IMR-90 (cell line): ENCODE data around the gene CPA5. TPM values are rescaled to one million over a fixed set of nuclear protein-coding genes. Genes with fewer than 3 reads are reported as not detected.

Experiments
- ATAC-seq: fragments of 200-7000 bp; cut with Tn5 transposase; 2 replicates; pipeline ENCODE4 v1.9.1; 2020; ENCODE audit warnings: low read depth, mild to moderate bottlenecking, moderate library complexity
- BruUV-seq: library from RNA; stranded (reverse); fragments of 400-500 nt; replicated peaks from 2 replicates; lab custom pipeline; 2021; lab: Mats Ljungman, UMichigan
- CTCF ChIA-PET: fragments of 300-600 bp; formaldehyde crosslinking; extraction: SDS; loops from one replicate; lab custom pipeline; 2021; ENCODE audit warnings: antibody characterized with exemption; lab: Yijun Ruan, JAX
- POLR2A ChIA-PET: fragments of 300-600 bp; sonication (Branson Sonifier 250); formaldehyde crosslinking; loops from one replicate; lab custom pipeline; 2022; ENCODE audit warnings: antibody characterized with exemption; ENCODE audit not compliant: unreplicated experiment; lab: Charles Lee
- DNase-seq: peaks from one replicate; pipeline ENCODE4 v3.0.0; 2013
- H2AFZ ChIP-seq: replicated peaks from 2 replicates; pipeline ENCODE3; 2013; ENCODE audit warnings: low read length, mild to moderate bottlenecking; ENCODE audit not compliant: poor library complexity
- H2AK5ac ChIP-seq: 2 replicates; pipeline ENCODE4 v1.6.1; 2013; ENCODE audit warnings: low read depth, low read length, inconsistent platforms
- H2AK9ac ChIP-seq: replicated peaks from 2 replicates; pipeline ENCODE3; 2013; ENCODE audit warnings: mild to moderate bottlenecking, low read depth, low read length, moderate library complexity; ENCODE audit not compliant: poor library complexity
- H2BK120ac ChIP-seq: 2 replicates; pipeline ENCODE4 v1.6.1; 2013; ENCODE audit warnings: low read depth, low read length, inconsistent platforms
- H2BK15ac ChIP-seq: 3 replicates; pipeline ENCODE4 v1.6.1; 2013; ENCODE audit warnings: low read depth, low read length, inconsistent platforms
- H2BK20ac ChIP-seq: 2 replicates; pipeline ENCODE4 v1.6.1; 2013; ENCODE audit warnings: low read depth, mild to moderate bottlenecking, inconsistent platforms, low read length, moderate library complexity
- H2BK5ac ChIP-seq: 2 replicates; pipeline ENCODE4 v1.6.1; 2013; ENCODE audit warnings: mild to moderate bottlenecking, low read depth, low read length, inconsistent platforms; ENCODE audit not compliant: poor library complexity, severe bottlenecking
- H3K14ac ChIP-seq: replicated peaks from 2 replicates; pipeline ENCODE4 v1.6.1; 2013; ENCODE audit warnings: low read depth, low read length, inconsistent platforms
- H3K18ac ChIP-seq: 2 replicates; pipeline ENCODE4 v1.6.1; 2013; ENCODE audit warnings: low read depth, low read length, control low read depth
- H3K23ac ChIP-seq: 2 replicates; pipeline ENCODE4 v1.6.1; 2013; ENCODE audit warnings: low read depth, low read length, inconsistent platforms
- H3K27ac ChIP-seq: 2 replicates; pipeline ENCODE4 v1.5.1; 2013; ENCODE audit warnings: mild to moderate bottlenecking, control low read depth, low read length; ENCODE audit not compliant: insufficient read depth
- H3K27me3 ChIP-seq: 2 replicates; pipeline ENCODE4 v1.6.1; 2013; ENCODE audit warnings: low read length; ENCODE audit not compliant: control insufficient read depth, insufficient read depth
- H3K36me3 ChIP-seq: 2 replicates; pipeline ENCODE4 v1.6.1; 2013; ENCODE audit warnings: low read length, mixed read lengths; ENCODE audit not compliant: control insufficient read depth, insufficient read depth
- H3K4ac ChIP-seq: 2 replicates; pipeline ENCODE4 v1.6.1; 2013; ENCODE audit warnings: low read depth, low read length, inconsistent platforms
- H3K4me1 ChIP-seq: 2 replicates; pipeline ENCODE4 v1.6.1; 2013; ENCODE audit warnings: low read length, mixed read lengths; ENCODE audit not compliant: control insufficient read depth, insufficient read depth
- H3K4me2 ChIP-seq: 2 replicates; pipeline ENCODE4 v1.6.1; 2013; ENCODE audit warnings: low read depth, mild to moderate bottlenecking, control low read depth, low read length, moderate library complexity
- H3K4me3 ChIP-seq: 2 replicates; pipeline ENCODE4 v1.5.1; 2013; ENCODE audit warnings: low read depth, mild to moderate bottlenecking, control low read depth, low read length, moderate library complexity; ENCODE audit not compliant: insufficient read depth
- H3K56ac ChIP-seq: 2 replicates; pipeline ENCODE4 v1.6.1; 2013; ENCODE audit warnings: low read length, inconsistent platforms; ENCODE audit not compliant: insufficient read depth; ENCODE audit errors: extremely low read depth
- H3K79me1 ChIP-seq, 2 experiments: 2 replicates each; pipeline ENCODE4 v1.6.1; 2013; ENCODE audit warnings: low read length in 2 of 2, inconsistent platforms in 1 of 2, low read depth in 1 of 2
- H3K9ac ChIP-seq: 2 replicates; pipeline ENCODE4 v1.6.1; 2013; ENCODE audit warnings: low read depth, low read length, control low read depth
- H3K9me1 ChIP-seq: 2 replicates; pipeline ENCODE4 v1.6.1; 2013; ENCODE audit warnings: low read length, inconsistent platforms; ENCODE audit not compliant: insufficient read depth
- H3K9me3 ChIP-seq: 2 replicates; pipeline ENCODE4 v1.6.1; 2013; ENCODE audit warnings: low read length; ENCODE audit not compliant: control insufficient read depth, insufficient read depth
- H4K20me1 ChIP-seq: 2 replicates; pipeline ENCODE4 v1.6.1; 2013; ENCODE audit warnings: low read length, inconsistent platforms; ENCODE audit not compliant: insufficient read depth
- H4K5ac ChIP-seq: 2 replicates; pipeline ENCODE4 v1.6.1; 2013; ENCODE audit warnings: mild to moderate bottlenecking, low read depth, low read length, control low read depth
- H4K8ac ChIP-seq, 2 experiments: 2 replicates each; pipeline ENCODE4 v1.6.1; 2013; ENCODE audit warnings: low read depth in 2 of 2, low read length in 2 of 2, control low read depth in 1 of 2, inconsistent platforms in 1 of 2
- H4K91ac ChIP-seq: 2 replicates; pipeline ENCODE4 v1.6.1; 2013; ENCODE audit warnings: low read depth, low read length, inconsistent platforms; ENCODE audit not compliant: insufficient read depth
- CEBPB ChIP-seq: IDR thresholded peaks from 2 replicates; pipeline ENCODE4 v1.6.1; 2012; ENCODE audit warnings: low read depth, low read length, improper control_type of control experiment
- WGBS, 2 experiments: methylation state at CpG; one replicate each; pipeline versions ENCODE4 v1.1.5 to v1.1.7; 2013; ENCODE audit warnings: missing lambda C conversion rate in 2 of 2; ENCODE audit not compliant: insufficient read length in 1 of 2; ENCODE audit errors: extremely low coverage in 2 of 2; 5-methylcytosine and 5-hydroxymethylcytosine counted together
- dilution Hi-C: fragments of 300-500 bp; cut with HindIII; formaldehyde crosslinking; loops from one replicate; pipeline ENCODE4 v1.14.3; 2018; ENCODE audit warnings: low sequenced_read_pairs; ENCODE audit not compliant: unreplicated experiment
- in situ Hi-C: fragments of 300-500 bp; cut with MboI; formaldehyde crosslinking; loops from 3 replicates; pipeline ENCODE4 v1.14.3; 2019; ENCODE audit warnings: low sequenced_read_pairs, inconsistent platforms, mixed read lengths
- intact Hi-C: fragments of 100-400 bp; cut with micrococcal nuclease; formaldehyde crosslinking; loops from 2 replicates; pipeline ENCODE4 v1.10.0; 2022
- polyA plus RNA-seq, 3 experiments: library from polyadenylated mRNA; depleted of rRNA; stranded (reverse); fragments of >200 nt; gene quantifications; 2 replicates each; pipeline ENCODE4 v1.2.3, GENCODE V29; 2012; ENCODE audit warnings: low replicate concordance in 1 of 3
- total RNA-seq: library from RNA; depleted of rRNA; stranded (reverse); fragments of >200 nt; gene quantifications from 2 replicates; pipeline ENCODE4 v1.2.3, GENCODE V29; 2012

CPA5 gene
- total and polyA plus RNA-seq, 2 of the 4 experiments (the other 2 are of a cell fraction) = under 0.01 to 0.86 TPM

DNA sequence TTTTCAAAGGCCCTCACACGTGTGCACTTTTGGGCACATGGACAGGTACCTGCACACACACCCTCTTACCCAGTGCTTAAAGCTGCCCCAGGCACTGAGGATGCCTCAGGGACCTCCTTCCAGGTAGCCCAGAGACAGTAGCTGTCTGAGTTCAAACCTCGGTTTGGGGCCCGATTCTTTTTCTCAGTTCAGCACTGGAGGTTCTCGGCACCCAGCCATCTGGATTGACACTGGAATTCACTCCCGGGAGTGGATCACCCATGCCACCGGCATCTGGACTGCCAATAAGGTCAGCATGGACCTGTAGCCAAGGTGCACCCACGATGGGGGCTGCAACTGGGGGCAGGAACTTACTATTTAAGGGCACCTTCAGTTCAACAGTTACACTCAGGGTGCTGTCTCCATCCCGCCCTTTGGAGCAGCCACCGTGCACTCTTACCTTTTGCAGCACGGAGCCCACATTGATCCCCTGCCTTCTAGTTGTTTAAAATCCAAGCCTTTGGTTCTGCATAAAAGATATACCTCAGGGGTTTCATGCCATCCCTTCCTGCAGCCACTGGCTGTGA lies 17.7 kb downstream of the CPA5 start:
- dilution Hi-C loops = no loop called here
- H2BK20ac ChIP-seq = peak overlapping the region; percentile 83
- no peak overlapping the region; the same call in 1 of the 2 replicates for H3K14ac ChIP-seq
- H3K9ac ChIP-seq = no peak overlapping the region
- H3K27ac ChIP-seq = no peak overlapping the region
- H4K8ac ChIP-seq = peak overlapping the region; percentile 0 to 36; a peak in 1 of 4 replicates
- H3K9me1 ChIP-seq = peaks cover 28% of the 10 kb centered on the region
- H4K91ac ChIP-seq = peak overlapping the region; percentile 74
- H3K56ac ChIP-seq = no peak overlapping the region
- H3K9me3 ChIP-seq = peaks cover 8% of the 10 kb centered on the region
- WGBS, 2 experiments = 92% methylated on average over 8 of the region's 10 CpGs; no CpG with 5 or more reads in 1 of the 2 experiments
- H3K18ac ChIP-seq = peak overlapping the region; percentile 34; the same call in 1 of the 2 replicates
- DNase-seq (no peak), ATAC-seq (no peak)
- H3K4ac ChIP-seq = peak overlapping the region; percentile 92
- TF ChIP-seq CEBPB = no peak
- peak overlapping the region; percentile 96 for H2BK5ac ChIP-seq
- H3K79me1 ChIP-seq = no peaks in the 10 kb centered on the region; a peak in 1 of 4 replicates
- peak overlapping the region; percentile 26; the same call in 1 of the 2 replicates for H4K5ac ChIP-seq
- H2AK5ac ChIP-seq = peak overlapping the region; percentile 66; the same call in 1 of the 2 replicates
- H3K4me1 ChIP-seq = peaks cover 27% of the 10 kb centered on the region
- H4K20me1 ChIP-seq = no peaks in the 10 kb centered on the region
- intact Hi-C loops = no loop called here
- in situ Hi-C loops = no loop called here
- no peak overlapping the region for H2AFZ ChIP-seq
- peak overlapping the region; percentile 98 for H2BK120ac ChIP-seq
- H2BK15ac ChIP-seq = peak overlapping the region; percentile 25; the same call in 2 of the 3 replicates
- CTCF ChIA-PET = no interaction called here
- no peaks in the 10 kb centered on the region for H3K36me3 ChIP-seq
- H3K4me2 ChIP-seq = no peak overlapping the region
- no TSS peak for BruUV-seq
- H3K27me3 ChIP-seq = no peaks in the 10 kb centered on the region
- H2AK9ac ChIP-seq = no peak overlapping the region
- POLR2A ChIA-PET = no interaction called here
- no peak overlapping the region for H3K4me3 ChIP-seq
- H3K23ac ChIP-seq = no peak overlapping the region
